Measurements from ENCODE around the gene KNDC1.
A peak's percentile ranks its signal among the peaks of the same experiment; 100 is the strongest.
"Not testable (repeated sequence)": the region's sequence is repeated elsewhere in the genome, so short reads cannot be mapped to it uniquely, and the experiment has no call there.

The KNDC1 gene

GRCh38 chr10:133231244-133231945 is 71.4 kb downstream of the KNDC1 start:
- DNase-seq (ENCODE audit: low read depth), result no peak
- H3K4me3 ChIP-seq (ENCODE audit: low read depth, low read length), result no peak overlapping the region
- TF ChIP-seq, protein P1, sequence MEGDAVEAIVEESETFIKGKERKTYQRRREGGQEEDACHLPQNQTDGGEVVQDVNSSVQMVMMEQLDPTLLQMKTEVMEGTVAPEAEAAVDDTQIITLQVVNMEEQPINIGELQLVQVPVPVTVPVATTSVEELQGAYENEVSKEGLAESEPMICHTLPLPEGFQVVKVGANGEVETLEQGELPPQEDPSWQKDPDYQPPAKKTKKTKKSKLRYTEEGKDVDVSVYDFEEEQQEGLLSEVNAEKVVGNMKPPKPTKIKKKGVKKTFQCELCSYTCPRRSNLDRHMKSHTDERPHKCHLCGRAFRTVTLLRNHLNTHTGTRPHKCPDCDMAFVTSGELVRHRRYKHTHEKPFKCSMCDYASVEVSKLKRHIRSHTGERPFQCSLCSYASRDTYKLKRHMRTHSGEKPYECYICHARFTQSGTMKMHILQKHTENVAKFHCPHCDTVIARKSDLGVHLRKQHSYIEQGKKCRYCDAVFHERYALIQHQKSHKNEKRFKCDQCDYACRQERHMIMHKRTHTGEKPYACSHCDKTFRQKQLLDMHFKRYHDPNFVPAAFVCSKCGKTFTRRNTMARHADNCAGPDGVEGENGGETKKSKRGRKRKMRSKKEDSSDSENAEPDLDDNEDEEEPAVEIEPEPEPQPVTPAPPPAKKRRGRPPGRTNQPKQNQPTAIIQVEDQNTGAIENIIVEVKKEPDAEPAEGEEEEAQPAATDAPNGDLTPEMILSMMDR (IDR thresholded peaks at IDR 0.05; ENCODE audit: low read depth, low read length), result no peak
- no peak for TF ChIP-seq MYC (IDR thresholded peaks at IDR 0.05; ENCODE audit: low read depth, low read length)
- TF ChIP-seq MAX (IDR thresholded peaks at IDR 0.05; ENCODE audit: low read depth, low read length), result no peak
- TF ChIP-seq POLR2A (IDR thresholded peaks at IDR 0.05; ENCODE audit: extremely low read depth, insufficient read length), result no peak

- H3K4me3 ChIP-seq (ENCODE audit: low read depth, low read length), result no peak overlapping the region
- TF ChIP-seq, protein P1 (IDR thresholded peaks at IDR 0.05; ENCODE audit: low read depth, low read length), result no peak
- TF ChIP-seq MAX (IDR thresholded peaks at IDR 0.05; ENCODE audit: low read depth, low read length) (no peak), MYC (IDR thresholded peaks at IDR 0.05; ENCODE audit: low read depth, low read length) (no peak), POLR2A (IDR thresholded peaks at IDR 0.05; ENCODE audit: extremely low read depth, insufficient read length) (no peak)
- DNase-seq (ENCODE audit: low read depth), result no peak
These were observed 72.0 kb downstream of the KNDC1 start for GRCh38 chr10:133231946-133232574.

DNA sequence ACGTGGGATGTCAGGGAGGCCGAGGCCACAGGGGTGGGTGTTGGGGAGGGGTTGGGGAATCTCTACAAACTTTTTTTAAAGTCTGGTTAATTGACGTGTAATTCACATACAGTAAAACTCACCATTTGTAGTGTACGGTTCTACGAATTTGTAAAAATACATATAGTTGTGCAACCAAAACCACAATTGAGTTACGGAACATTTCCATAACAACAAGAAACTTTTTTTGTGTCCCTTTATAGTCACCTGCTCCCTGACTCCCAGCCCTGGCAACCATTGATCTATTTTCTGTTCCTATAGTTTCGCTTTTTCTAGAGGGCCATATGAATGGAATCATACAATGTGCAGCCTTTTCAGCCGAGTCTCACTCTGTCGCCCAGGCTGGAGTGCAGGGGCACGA is 74.8 kb downstream of the KNDC1 start:
- not testable (repeated sequence) for H3K4me3 ChIP-seq (ENCODE audit: low read depth, low read length)
- peak; percentile 60 for DNase-seq (ENCODE audit: low read depth)

- TF ChIP-seq MAX (IDR thresholded peaks at IDR 0.05; ENCODE audit: low read depth, low read length) (peak; percentile 54; the same call in 1 of the 2 replicates), MYC (IDR thresholded peaks at IDR 0.05; ENCODE audit: low read depth, low read length) (peak; percentile 71), POLR2A (IDR thresholded peaks at IDR 0.05; ENCODE audit: extremely low read depth, insufficient read length) (peak; percentile 62)
- TF ChIP-seq, protein P1 (IDR thresholded peaks at IDR 0.05; ENCODE audit: low read depth, low read length), result no peak
- peak; percentile 74 for DNase-seq (ENCODE audit: low read depth)
- H3K4me3 ChIP-seq (ENCODE audit: low read depth, low read length), result no peak overlapping the region
These were observed 75.3 kb downstream of the KNDC1 start for GRCh38 chr10:133235265-133235855.

- TF ChIP-seq, protein P1 (IDR thresholded peaks at IDR 0.05; ENCODE audit: low read depth, low read length), result no peak
- peak; percentile 43 for TF ChIP-seq MAX (IDR thresholded peaks at IDR 0.05; ENCODE audit: low read depth, low read length)
- TF ChIP-seq MYC (IDR thresholded peaks at IDR 0.05; ENCODE audit: low read depth, low read length), result 0 out of 2 replicates have a peak, but pooled peaks have one; percentile 28
- H3K4me3 ChIP-seq (ENCODE audit: low read depth, low read length), result no peak overlapping the region
- DNase-seq (ENCODE audit: low read depth), result peak; percentile 59
These were observed 75.9 kb downstream of the KNDC1 start for GRCh38 chr10:133235932-133236331.

All from NB4 (cell line).